HG02759 (cell line): ENCODE results near the gene PHF3.
"Not testable (repeated sequence)": the region's sequence is repeated elsewhere in the genome, so short reads cannot be mapped to it uniquely, and the experiment has no call there.

Experiments
- ATAC-seq: cut with Tn5 transposase; IDR thresholded peaks from one replicate; pipeline ENCODE4 v1.9.1; 2021; ENCODE audit warnings: mild to moderate bottlenecking, moderate library complexity; ENCODE audit not compliant: unreplicated experiment

Gene PHF3

DNA sequence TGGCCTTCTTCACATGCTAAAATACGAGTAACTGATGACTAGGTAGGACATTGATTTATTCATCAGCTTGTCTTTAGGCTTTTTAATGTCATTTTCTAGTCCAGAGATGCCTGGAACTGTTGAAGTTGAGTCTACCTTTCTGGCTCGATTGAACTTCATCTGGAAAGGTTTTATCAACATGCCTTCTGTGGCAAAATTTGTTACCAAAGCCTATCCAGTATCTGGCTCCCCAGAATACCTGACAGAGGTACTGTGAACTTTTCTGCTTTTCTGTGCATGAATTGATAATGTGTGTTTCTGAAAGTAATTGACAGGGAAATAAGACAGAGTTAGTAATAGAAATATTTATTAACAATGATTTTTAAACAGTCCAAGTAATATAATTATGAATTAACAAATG is 71.0 kb downstream of the PHF3 start:
- ATAC-seq, result no peak

DNA sequence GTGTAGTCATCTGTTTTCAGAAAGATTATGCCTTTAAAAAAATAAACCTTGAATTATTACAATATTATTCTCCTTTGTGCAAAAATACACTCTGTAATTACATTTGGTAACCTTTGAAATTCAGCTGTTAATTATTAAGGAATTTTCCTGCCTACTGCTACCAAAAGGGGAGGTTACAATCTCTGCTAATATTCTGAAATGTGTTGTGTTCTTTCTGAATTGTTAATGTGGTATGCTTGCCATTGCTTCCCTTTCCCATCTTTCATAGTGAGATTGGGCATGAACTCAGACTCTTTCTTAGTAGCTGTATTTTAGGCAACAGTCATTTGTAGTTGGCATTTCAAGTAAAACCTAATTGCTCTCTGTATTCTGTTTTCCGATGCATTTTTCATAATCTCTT is 73.0 kb downstream of the PHF3 start:
- no peak for ATAC-seq

DNA sequence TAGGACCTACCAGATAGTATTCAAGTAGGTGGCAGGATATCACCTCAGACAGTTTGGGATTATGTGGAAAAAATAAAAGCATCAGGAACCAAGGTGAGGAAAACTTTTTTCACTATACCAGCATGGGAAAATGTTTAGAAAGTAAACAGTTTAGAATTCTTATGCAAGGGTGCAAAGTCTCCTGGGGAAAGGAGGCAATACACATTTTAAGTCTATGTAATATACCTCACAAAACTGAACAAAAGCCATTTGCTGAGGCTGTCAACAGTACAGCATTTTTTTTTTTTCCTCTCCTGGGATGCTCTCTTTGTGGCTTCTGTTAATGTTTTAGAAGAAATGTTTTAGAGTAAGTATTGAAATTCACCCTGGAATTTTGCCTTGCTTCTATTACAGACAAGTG is 73.5 kb downstream of the PHF3 start:
- ATAC-seq, result no peak

DNA sequence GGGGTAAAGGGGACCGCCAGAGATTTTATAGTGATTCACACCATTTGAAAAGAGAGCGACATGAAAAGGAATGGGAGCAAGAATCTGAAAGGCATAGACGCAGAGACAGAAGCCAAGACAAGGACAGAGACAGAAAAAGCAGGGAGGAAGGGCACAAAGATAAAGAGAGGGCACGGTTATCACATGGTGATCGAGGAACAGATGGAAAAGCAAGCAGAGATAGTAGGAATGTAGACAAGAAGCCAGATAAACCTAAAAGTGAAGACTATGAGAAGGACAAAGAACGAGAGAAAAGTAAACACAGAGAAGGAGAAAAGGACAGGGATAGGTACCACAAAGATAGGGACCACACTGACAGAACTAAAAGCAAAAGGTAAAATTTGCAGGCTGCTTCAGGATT is 77.7 kb downstream of the PHF3 start:
- ATAC-seq, result no peak

DNA sequence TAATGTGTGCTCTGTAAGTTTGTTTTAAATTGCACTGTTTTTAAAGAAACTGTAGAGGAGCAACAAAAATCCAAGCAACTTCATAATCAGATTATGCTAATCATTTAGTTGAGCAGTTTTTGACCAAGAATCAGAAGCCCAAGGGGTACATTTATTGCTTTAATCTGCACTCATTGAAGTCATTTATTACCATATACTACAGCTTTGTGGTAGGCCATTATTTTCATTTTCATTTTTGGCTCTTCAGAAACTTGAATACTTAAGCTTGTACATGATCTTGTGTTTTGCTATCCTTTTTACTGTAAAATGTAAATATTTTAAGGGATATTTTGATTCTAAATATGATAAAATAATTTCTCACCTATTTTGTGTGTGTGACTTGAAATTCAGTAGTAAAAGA is 78.5 kb downstream of the PHF3 start:
- no peak for ATAC-seq

DNA sequence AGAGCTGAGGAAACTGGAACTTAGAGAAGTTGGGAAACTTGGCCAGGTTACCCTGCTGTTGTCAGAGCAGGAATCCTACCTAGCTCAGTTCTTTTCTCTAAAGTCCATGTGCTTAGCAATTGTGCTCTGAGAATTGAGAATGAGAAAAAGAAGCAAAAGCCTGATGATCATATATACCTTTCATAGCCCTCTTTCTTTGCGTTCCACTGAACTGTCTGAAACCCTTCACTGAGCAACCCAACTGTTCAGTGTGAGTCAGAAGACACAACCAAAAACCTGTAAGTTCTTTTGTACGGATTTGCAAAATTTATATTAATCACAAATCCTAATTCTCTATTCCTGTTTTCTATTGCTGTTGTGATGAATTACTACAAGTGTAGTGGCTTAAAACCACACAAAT is 80.6 kb downstream of the PHF3 start:
- no peak for ATAC-seq

DNA sequence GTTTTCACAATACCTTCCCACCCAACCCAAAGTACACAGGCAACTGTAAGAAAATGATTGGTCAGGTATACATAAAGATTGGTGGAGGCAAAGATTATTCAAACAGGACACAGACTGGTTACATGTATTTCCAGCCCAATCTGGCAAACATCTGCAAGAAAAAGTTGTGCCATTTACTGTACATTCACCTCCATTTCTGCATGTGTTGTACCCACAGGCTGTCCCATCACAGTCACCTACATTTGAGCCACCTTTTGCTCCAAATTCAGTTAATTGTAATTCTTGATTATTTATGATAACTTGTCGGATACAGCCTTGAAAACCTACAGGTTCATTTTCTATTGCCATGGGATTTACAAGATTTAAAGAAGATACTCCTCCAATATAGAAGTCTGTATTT is 85.6 kb downstream of the PHF3 start:
- no peak for ATAC-seq

DNA sequence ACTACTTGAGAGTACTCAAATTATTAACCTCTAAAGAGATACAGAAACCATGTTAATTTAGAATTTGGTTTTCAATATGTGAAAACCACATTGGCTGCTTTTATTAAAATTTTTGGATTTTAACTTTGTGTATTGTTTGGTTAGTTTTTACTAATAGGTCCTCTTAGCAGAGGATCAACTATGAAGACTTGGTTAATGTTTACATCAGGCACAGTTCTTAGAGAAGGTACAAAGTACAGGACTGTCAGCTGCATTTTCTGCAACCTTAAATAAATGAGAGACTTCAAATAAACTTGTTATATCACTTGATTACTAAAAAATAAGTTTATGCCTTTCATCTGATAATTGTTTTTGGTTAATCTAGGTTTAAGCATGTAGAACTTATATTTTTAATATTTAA is 89.1 kb downstream of the PHF3 start:
- ATAC-seq, result no peak

DNA sequence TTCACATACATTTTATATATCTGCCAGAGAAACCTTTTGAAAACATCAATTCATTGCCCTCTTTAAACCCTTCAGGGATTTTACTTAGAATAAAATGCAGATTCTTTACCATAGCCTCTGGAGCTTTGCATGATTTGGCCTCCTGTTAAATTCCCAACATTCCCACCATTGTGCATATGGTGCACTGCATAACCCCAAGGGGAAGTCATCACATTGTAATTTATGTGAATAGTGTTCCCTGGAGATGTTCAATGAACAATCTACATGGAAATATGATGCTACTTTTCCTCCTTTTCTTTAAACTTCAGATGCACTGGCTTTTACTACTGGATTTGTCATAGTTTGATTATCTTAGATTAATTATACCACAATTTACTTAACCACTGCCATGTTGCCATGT is 94.7 kb downstream of the PHF3 start:
- no peak for ATAC-seq

DNA sequence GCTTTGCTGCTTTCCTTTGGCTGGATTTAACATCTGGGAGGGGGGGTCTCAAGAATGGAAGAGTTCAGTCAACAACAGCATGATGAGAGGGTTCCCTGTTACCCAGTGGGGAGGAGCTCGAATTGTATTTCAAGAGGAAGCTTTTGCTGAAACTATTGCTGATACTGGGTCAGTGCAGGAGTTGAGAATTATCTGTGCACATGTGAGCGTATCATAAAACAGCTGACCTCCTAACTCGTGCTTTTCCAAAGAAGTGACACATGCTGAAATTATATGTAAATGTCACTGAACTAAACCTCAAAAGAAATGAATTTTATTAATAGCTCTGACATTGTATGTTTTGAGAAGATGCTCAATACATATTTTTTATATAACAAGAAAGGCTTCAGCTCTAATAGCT is 96.3 kb downstream of the PHF3 start:
- no peak for ATAC-seq

DNA sequence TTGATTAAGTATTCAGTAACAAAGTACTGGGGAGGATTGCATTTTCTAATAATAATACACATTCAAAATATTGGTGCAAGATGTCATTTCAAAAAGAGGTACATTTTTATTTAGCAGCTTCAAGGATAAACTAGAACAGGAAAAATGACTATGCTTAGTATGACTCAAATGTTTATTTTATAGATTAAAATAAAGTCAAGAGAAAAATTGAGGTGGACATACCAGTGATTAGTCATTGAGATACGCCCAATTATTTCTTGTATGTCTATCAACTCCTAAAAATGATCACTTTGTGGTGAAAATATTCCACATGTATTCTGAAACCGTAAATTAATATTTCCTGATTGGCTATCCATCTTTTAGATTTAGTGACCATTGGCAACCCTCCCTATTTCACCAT is 96.7 kb downstream of the PHF3 start:
- ATAC-seq, result no peak

DNA sequence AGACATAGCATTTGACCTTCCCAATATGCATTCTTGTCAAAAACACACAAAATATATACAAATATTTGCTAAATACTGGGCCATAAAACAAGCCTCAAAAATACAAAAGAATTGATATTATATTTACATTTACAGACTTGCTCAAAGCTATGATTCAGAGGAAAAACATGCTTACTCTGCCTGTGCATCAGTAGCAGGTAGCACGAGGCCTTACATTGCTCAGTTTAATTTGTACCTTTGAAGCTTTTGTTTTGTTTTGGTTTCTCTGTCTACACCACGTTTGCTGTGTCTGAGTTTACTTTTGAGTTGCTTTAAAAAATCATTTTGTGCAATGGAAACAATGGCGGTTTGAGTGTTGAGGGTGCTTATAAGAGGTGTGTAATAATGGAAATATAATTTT is 99.3 kb downstream of the PHF3 start:
- no peak for ATAC-seq

DNA sequence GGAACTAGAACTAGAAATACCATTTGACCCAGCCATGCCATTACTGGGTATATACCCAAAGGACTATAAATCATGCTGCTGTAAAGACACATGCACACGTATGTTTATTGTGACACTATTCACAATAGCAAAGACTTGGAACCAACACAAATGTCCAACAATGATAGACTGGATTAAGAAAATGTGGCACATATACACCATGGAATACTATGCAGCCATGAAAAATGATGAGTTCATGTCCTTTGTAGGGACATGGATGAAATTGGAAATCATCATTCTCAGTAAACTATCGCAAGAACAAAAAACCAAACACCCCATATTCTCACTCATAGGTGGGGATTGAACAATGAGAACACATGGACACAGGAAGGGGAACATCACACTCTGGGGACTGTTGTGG is 102.6 kb downstream of the PHF3 start:
- ATAC-seq, result not testable (repeated sequence)

DNA sequence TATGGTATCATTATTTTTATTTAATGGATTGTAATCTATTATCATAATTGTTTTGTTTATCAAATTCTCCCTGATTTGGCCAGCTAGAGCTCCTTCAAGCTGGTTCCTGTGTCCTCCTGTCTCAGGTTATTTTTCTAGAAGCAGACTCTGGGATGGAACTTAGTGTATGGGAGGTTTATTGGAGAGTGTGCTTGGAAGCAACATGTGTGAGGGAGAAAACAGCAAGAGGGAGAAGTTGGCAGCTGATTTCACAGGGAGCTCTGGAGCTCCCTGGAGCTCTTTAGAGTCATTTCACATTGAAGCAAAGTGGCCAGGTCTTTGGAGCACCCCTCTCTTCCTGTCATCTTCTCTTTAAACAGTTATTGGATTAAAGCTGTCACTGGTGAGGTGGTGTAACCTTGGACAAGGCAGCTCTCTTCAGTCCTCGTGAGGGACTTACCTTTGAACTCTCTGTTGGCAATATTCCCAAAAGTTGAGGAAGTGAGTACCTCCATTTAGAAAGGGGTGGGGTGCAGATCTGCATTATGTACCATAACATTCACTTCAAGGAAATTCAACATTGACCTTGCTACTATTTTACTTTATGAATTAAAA is 103.6 kb downstream of the PHF3 start:
- ATAC-seq, result no peak

DNA sequence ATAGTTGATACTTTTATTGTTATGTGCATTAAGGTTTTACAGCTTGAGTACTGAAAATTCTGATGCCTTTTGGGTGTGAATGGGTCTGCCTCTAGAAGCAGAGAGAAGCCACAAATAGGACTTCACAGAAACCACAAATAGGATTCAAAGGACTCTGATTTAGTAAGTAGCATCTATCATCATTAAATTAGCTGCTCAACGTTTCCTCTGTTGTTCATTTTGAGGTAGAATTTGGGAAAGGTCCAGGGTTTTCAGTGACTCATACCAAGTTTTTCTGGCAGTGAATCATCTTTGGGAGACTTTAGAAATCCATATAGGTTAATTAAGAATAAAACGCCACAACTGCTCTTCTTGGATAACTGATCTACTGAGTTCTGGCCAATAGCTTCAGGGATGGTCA is 105.1 kb downstream of the PHF3 start:
- no peak for ATAC-seq

DNA sequence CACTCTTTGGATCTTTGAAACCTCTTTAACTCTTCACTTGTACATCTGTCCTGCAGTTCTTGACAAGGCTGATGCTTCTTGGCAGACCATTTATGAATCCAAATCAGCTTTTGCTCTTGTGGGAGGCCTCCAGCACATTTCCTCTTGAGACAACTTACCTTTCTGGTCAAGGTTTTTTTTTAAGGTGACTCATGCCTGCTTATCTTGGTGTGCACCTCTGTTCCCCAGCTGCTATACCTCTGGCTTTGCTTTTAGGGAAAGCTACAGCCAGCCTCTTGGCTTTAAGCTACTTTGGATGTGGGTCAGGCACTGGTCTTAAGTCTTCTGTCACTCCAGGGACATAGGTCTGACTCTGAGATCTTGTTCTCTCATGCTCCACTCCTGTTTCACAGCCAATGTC is 106.5 kb downstream of the PHF3 start:
- ATAC-seq, result no peak

DNA sequence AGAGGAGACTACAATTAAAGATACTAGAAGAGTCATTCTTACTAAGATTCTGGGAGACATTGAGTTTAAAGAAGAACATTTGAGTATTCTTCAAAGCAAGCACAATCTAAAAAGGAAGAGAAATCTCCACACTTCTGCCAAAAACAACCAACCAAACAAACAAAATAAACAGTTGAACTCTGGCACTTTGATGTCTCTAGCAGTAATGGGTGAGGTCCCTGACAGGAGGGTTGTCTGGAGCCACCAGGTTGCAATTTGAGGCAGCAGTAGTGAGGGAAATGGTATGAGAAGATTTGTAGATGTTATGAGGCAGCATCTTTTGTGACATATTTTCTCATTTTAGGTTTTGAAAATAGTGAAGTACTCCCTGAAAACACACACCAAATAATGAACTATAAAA is 108.1 kb downstream of the PHF3 start:
- no peak for ATAC-seq

DNA sequence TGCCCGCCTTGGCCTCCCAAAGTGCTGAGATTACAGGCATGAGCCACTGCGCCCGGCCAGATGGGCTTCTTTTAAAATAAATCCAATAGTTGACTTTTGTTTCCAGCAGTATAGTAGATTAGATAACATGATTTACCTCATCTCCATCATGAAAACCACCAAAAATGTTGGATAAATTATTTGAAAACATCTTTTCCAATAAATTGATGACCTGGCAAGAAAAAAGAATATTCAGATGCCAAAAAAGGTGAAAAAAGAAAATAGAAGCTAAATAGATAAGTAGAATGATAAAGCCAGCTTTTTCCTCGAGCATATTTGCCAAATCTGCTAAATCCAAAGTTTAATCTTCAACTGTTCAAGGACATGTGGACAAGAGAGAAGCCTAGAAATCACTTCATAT is 109.2 kb downstream of the PHF3 start:
- no peak for ATAC-seq

DNA sequence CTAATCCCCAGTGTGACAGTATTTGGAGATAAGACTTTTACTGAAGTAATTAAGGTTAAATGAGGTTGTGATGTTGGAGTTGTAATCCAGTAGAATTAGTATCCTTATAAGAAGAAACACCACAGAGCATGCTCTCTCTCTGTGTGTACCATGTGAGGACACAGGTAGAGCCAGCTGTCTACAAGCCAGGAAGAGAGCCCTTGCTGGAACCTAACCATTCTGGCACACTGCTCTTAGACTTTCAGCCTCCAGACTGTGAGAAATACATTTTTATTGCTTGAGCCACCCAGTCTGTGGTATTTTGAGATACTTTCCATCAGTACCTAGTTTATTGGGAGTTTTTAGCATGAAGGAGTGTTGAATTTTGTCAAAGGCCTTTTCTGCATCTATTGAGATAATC is 110.2 kb downstream of the PHF3 start:
- ATAC-seq, result no peak

DNA sequence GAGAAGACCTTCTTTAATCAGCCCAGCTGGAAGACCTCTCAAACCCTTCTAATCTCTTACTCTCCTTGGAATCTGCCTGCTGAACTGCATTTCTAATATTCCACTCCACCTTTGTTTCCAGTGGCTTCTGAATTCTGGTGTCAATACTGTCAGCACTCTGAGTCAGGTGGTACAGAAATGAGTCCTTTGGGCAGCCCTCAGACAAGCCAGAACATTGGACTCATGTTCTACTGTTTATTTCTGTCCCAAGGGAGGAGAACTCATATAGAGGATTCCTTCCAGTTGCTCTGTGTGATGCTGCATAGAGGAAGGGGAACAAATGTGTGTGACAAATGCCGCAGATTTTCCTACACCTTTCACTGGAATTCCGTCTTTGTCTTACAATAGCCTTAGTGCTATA is 114.8 kb downstream of the PHF3 start:
- ATAC-seq, result no peak

DNA sequence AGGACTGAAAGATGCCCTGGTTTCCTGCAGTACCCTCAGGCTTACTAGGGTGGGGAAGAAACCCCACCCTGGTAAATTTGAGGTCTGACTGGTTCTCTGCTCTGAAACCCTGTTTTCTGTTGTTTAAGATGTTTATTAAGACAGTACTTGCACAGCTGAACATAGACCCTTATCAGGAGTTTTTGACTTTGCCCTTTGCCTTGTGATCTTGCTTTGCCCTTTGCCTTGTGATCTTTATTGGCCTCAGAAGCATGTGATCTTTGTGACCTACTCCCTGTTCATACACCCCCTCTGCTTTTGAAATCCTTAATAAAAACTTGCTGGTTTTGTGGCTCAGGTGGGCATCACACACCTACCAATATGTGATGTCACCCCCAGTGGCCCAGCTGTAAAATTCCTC is 121.7 kb downstream of the PHF3 start:
- ATAC-seq, result not testable (repeated sequence)

DNA sequence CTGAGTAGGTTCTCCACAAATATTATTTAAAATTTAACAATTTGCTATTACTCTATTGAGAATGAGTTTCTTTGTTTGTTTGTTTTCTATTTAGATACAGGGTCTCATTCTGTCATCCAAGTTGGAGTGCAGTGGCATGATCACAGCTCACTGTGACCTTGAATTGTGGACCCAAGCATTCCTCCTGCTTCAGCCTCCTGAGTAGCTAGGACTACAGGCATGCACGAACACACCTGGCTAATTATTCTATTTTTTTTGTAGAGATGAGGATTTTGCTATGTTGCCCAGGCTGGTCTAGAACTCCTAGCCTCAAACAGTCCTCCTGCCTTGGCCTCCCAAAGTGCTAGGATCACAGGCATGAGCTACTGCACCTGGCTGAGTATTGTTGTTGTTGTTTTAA is 122.2 kb downstream of the PHF3 start:
- ATAC-seq, result no peak

DNA sequence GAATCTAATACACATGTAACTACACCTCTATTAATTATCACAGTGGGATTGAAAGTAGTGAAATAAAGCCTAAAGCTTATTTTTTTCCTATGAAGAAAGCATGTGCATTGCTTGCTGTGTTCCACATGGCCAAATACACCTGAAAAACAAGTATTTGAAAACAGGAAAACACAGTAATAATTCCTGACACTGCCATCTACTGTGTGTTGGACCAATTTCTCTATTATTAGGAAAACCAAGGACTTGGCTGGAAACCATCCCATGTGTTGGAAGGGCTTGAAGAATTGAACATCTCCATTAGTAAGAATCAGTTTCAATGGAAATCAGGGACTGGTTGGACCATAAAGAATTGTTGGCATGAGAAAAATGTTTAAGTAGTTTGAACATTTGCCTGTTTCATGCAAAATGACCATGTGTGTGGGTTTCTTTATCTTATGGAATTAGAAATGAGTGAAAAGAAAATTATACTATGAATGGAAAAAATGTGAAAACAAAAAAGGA is 124.1 kb downstream of the PHF3 start:
- ATAC-seq, result no peak

DNA sequence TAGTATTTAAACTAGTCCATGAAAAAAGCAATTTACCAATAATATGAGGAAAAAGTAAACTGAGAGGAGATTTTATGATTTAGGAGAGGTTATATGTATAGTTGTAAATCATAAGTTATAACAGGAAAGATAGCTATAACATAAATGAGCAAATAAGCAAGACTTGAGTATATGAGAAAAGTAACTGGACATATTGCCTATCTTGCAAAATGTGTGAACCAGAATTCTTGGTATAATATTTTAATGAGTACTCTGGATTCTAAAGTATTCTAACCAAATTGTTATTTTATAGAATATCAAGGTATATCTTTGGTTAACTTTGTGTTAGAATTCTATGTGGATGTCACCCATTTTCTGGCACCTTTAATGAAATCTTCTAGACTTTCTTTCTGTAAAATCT is 124.6 kb downstream of the PHF3 start:
- ATAC-seq, result no peak
